HG02623 (cell line): ENCODE results near the gene STXBP1.
"Not testable (repeated sequence)": the region's sequence is repeated elsewhere in the genome, so short reads cannot be mapped to it uniquely, and the experiment has no call there.

Source experiments
- ATAC-seq: cut with Tn5 transposase; IDR thresholded peaks from one replicate; pipeline ENCODE4 v1.9.1; 2021; ENCODE audit warnings: moderate library complexity; ENCODE audit not compliant: unreplicated experiment

The STXBP1 gene

GRCh38 chr9:127613583-127613954, 1.5 kb downstream of the STXBP1 start:
- ATAC-seq = no peak

- ATAC-seq = no peak
These were observed 2.9 kb downstream of the STXBP1 start for GRCh38 chr9:127614961-127615360.

- not testable (repeated sequence) for ATAC-seq
These were observed 9.4 kb downstream of the STXBP1 start for GRCh38 chr9:127621339-127621970.

GRCh38 chr9:127626752-127627493, 14.8 kb downstream of the STXBP1 start:
- no peak for ATAC-seq

GRCh38 chr9:127627494-127627855, 15.4 kb downstream of the STXBP1 start:
- no peak for ATAC-seq

- no peak for ATAC-seq
These were observed 16.8 kb downstream of the STXBP1 start for GRCh38 chr9:127628758-127629467.

- no peak for ATAC-seq
These were observed 17.5 kb downstream of the STXBP1 start for GRCh38 chr9:127629468-127630081.

- no peak for ATAC-seq
These were observed 21.3 kb downstream of the STXBP1 start for GRCh38 chr9:127633216-127633862.

- no peak for ATAC-seq
These were observed 21.9 kb downstream of the STXBP1 start for GRCh38 chr9:127634021-127634420.

GRCh38 chr9:127634698-127635097, 22.6 kb downstream of the STXBP1 start:
- ATAC-seq = no peak

GRCh38 chr9:127635201-127635735, 23.2 kb downstream of the STXBP1 start:
- ATAC-seq = no peak

GRCh38 chr9:127637322-127637847, 25.3 kb downstream of the STXBP1 start:
- no peak for ATAC-seq

GRCh38 chr9:127640908-127641545, 28.9 kb downstream of the STXBP1 start:
- no peak for ATAC-seq

GRCh38 chr9:127642082-127642740, 30.1 kb downstream of the STXBP1 start:
- no peak for ATAC-seq

- ATAC-seq = no peak
These were observed 32.2 kb downstream of the STXBP1 start for GRCh38 chr9:127644146-127644827.

GRCh38 chr9:127644943-127645342, 32.9 kb downstream of the STXBP1 start:
- no peak for ATAC-seq

- no peak for ATAC-seq
These were observed 35.4 kb downstream of the STXBP1 start for GRCh38 chr9:127647451-127647850.

- ATAC-seq = no peak
These were observed 38.4 kb downstream of the STXBP1 start for GRCh38 chr9:127650518-127650917.
